IPS DF 6.9 (cell line): ENCODE results near the gene GFI1B.

Experiments used
- DNase-seq: peaks from one replicate; pipeline ENCODE4 v3.0.0-alpha.2; 2013; ENCODE audit warnings: low read depth, low spot score
- H3K27ac ChIP-seq: one replicate; pipeline ENCODE4 v1.5.1; 2013; ENCODE audit warnings: low read length, control low read depth
- H3K27me3 ChIP-seq: 2 replicates; pipeline ENCODE4 v1.6.1; 2013; ENCODE audit warnings: mild to moderate bottlenecking, low read length; ENCODE audit not compliant: control insufficient read depth, insufficient read depth
- H3K36me3 ChIP-seq: 2 replicates; pipeline ENCODE4 v1.6.1; 2013; ENCODE audit warnings: low read length; ENCODE audit not compliant: control insufficient read depth, insufficient read depth
- H3K4me1 ChIP-seq: 2 replicates; pipeline ENCODE4 v1.6.1; 2013; ENCODE audit warnings: low read length; ENCODE audit not compliant: control insufficient read depth, insufficient read depth
- H3K4me3 ChIP-seq: 2 replicates; pipeline ENCODE4 v1.5.1; 2013; ENCODE audit warnings: mild to moderate bottlenecking, low read length
- H3K9me3 ChIP-seq: 2 replicates; pipeline ENCODE4 v1.6.1; 2013; ENCODE audit warnings: low read length, inconsistent platforms; ENCODE audit not compliant: control insufficient read depth, insufficient read depth
- WGBS: extraction: QIAGEN DNeasy Blood & Tissue Kit; methylation state at CpG from one replicate; pipeline ENCODE4 v1.1.7; 2013; ENCODE audit warnings: mixed read lengths, missing lambda C conversion rate; ENCODE audit not compliant: insufficient read length, insufficient coverage; 5-methylcytosine and 5-hydroxymethylcytosine counted together

The GFI1B gene

GRCh38 chr9:132969783-132970182 lies 8.7 kb upstream of the GFI1B start:
- WGBS = no CpG with 5 or more reads among the region's 7 CpGs
- Histone ChIP-seq H3K4me1 (no peaks in the 10 kb centered on the region), H3K27ac (no peak overlapping the region), H3K36me3 (no peaks in the 10 kb centered on the region), H3K9me3 (no peaks in the 10 kb centered on the region), H3K4me3 (no peak overlapping the region), H3K27me3 (no peaks in the 10 kb centered on the region)
- no peak for DNase-seq

- H3K4me1 ChIP-seq = no peaks in the 10 kb centered on the region
- no peak overlapping the region for H3K27ac ChIP-seq
- H3K27me3 ChIP-seq = no peaks in the 10 kb centered on the region
- H3K4me3 ChIP-seq = no peak overlapping the region
- WGBS = no CpG with 5 or more reads among the region's 16 CpGs
- no peaks in the 10 kb centered on the region for H3K9me3 ChIP-seq
- DNase-seq = no peak
- H3K36me3 ChIP-seq = no peaks in the 10 kb centered on the region
Measured at GRCh38 chr9:132970324-132971062, 8.0 kb upstream of the GFI1B start.

- Histone ChIP-seq H3K27me3 (no peaks in the 10 kb centered on the region), H3K9me3 (no peaks in the 10 kb centered on the region), H3K4me1 (no peaks in the 10 kb centered on the region), H3K36me3 (no peaks in the 10 kb centered on the region), H3K4me3 (no peak overlapping the region), H3K27ac (no peak overlapping the region)
- no CpG with 5 or more reads among the region's 18 CpGs for WGBS
- no peak for DNase-seq
Measured at GRCh38 chr9:132973166-132973565, 5.3 kb upstream of the GFI1B start.

- Histone ChIP-seq H3K36me3 (no peaks in the 10 kb centered on the region), H3K27ac (no peak overlapping the region), H3K4me3 (no peak overlapping the region), H3K4me1 (peaks cover under 1% of the 10 kb centered on the region; the same call in 1 of the 2 replicates), H3K27me3 (peaks cover under 1% of the 10 kb centered on the region; the same call in 1 of the 2 replicates), H3K9me3 (no peaks in the 10 kb centered on the region)
- no peak for DNase-seq
- no CpG with 5 or more reads among the region's 5 CpGs for WGBS
Measured at GRCh38 chr9:132973713-132974112, 4.8 kb upstream of the GFI1B start.

GRCh38 chr9:132975961-132976360 lies 2.5 kb upstream of the GFI1B start:
- no CpG with 5 or more reads among the region's 6 CpGs for WGBS
- Histone ChIP-seq H3K4me3 (no peak overlapping the region), H3K9me3 (no peaks in the 10 kb centered on the region)

GRCh38 chr9:132976571-132976970 lies 1.9 kb upstream of the GFI1B start:
- Histone ChIP-seq H3K4me3 (no peak overlapping the region), H3K27ac (no peak overlapping the region), H3K36me3 (no peaks in the 10 kb centered on the region), H3K9me3 (no peaks in the 10 kb centered on the region), H3K27me3 (peaks cover 5% of the 10 kb centered on the region; the same call in 1 of the 2 replicates), H3K4me1 (peaks cover 3% of the 10 kb centered on the region; the same call in 1 of the 2 replicates)
- WGBS = no CpG with 5 or more reads among the region's 3 CpGs
- no peak for DNase-seq

More at GRCh38 chr9:132975961-132976360, 2.5 kb upstream of the GFI1B start:
- H3K27ac ChIP-seq = no peak overlapping the region
- no peaks in the 10 kb centered on the region for H3K36me3 ChIP-seq
- peaks cover 3% of the 10 kb centered on the region; the same call in 1 of the 2 replicates for H3K4me1 ChIP-seq
- DNase-seq = no peak
- peaks cover 5% of the 10 kb centered on the region; the same call in 1 of the 2 replicates for H3K27me3 ChIP-seq

- WGBS = no CpG with 5 or more reads among the region's 2 CpGs
- H3K9me3 ChIP-seq = no peaks in the 10 kb centered on the region
- no peak for DNase-seq
- H3K27ac ChIP-seq = no peak overlapping the region
- peaks cover 3% of the 10 kb centered on the region; the same call in 1 of the 2 replicates for H3K4me1 ChIP-seq
- peaks cover 5% of the 10 kb centered on the region; the same call in 1 of the 2 replicates for H3K27me3 ChIP-seq
- no peaks in the 10 kb centered on the region for H3K36me3 ChIP-seq
- H3K4me3 ChIP-seq = no peak overlapping the region
Measured at GRCh38 chr9:132978112-132978450, 413 bp upstream of the GFI1B start.

GRCh38 chr9:132980157-132980556 lies 1.7 kb downstream of the GFI1B start:
- no peaks in the 10 kb centered on the region for H3K9me3 ChIP-seq
- H3K27me3 ChIP-seq = peaks cover 5% of the 10 kb centered on the region; the same call in 1 of the 2 replicates
- no peak for DNase-seq
- WGBS = no CpG with 5 or more reads among the region's 5 CpGs
- H3K36me3 ChIP-seq = no peaks in the 10 kb centered on the region
- peaks cover 3% of the 10 kb centered on the region; the same call in 1 of the 2 replicates for H3K4me1 ChIP-seq
- no peak overlapping the region for H3K4me3 ChIP-seq
- H3K27ac ChIP-seq = no peak overlapping the region

GRCh38 chr9:132982458-132982857 lies 4.0 kb downstream of the GFI1B start:
- peaks cover 3% of the 10 kb centered on the region; the same call in 1 of the 2 replicates for H3K4me1 ChIP-seq
- no peak overlapping the region for H3K27ac ChIP-seq
- no peaks in the 10 kb centered on the region for H3K9me3 ChIP-seq
- WGBS = no CpG with 5 or more reads among the region's 8 CpGs
- DNase-seq = no peak
- H3K36me3 ChIP-seq = no peaks in the 10 kb centered on the region
- peaks cover 5% of the 10 kb centered on the region; the same call in 1 of the 2 replicates for H3K27me3 ChIP-seq
- no peak overlapping the region for H3K4me3 ChIP-seq

GRCh38 chr9:132983491-132984201 lies 5.2 kb downstream of the GFI1B start:
- H3K4me1 ChIP-seq = peaks cover 3% of the 10 kb centered on the region; the same call in 1 of the 2 replicates
- no peak overlapping the region for H3K4me3 ChIP-seq
- no peak for DNase-seq
- H3K9me3 ChIP-seq = no peaks in the 10 kb centered on the region
- WGBS = no CpG with 5 or more reads among the region's 11 CpGs
- no peaks in the 10 kb centered on the region for H3K36me3 ChIP-seq
- H3K27ac ChIP-seq = no peak overlapping the region
- peaks cover 5% of the 10 kb centered on the region; the same call in 1 of the 2 replicates for H3K27me3 ChIP-seq
